Activated T-cell treated with anti-CD3 and anti-CD28 coated beads, Interleukin-2, amount 50 U/mL, for 1 hour (primary cell): ENCODE measurements around the gene ZNF500.

ENCODE experiments used
- DNase-seq: peaks from one replicate; pipeline ENCODE4 v3.0.0-alpha.2; 2020

ZNF500 gene

GRCh38 chr16:4700997-4701743, 65.8 kb downstream of the ZNF500 start:
- DNase-seq: no peak

GRCh38 chr16:4700380-4700996, 66.5 kb downstream of the ZNF500 start:
- DNase-seq: no peak

- DNase-seq: no peak
These were observed 67.9 kb downstream of the ZNF500 start for GRCh38 chr16:4699046-4699556.

- no peak for DNase-seq
These were observed 68.5 kb downstream of the ZNF500 start for GRCh38 chr16:4698321-4699045.
